GM23338 (cell line): ENCODE measurements around the gene UBA1. TPM values are rescaled to one million over a fixed set of nuclear protein-coding genes. Genes with fewer than 3 reads are reported as not detected.

ENCODE experiments used
- ATAC-seq: fragments of 200-7000 bp; cut with Tn5 transposase; 3 replicates; pipeline ENCODE4 v1.9.1; 2020
- DNase-seq: peaks from one replicate; pipeline ENCODE4 v3.0.0-alpha.2; 2015; ENCODE audit warnings: low spot score
- H2AFZ ChIP-seq: fragments of 200-600 bp; sonication (generic); 2 replicates; pipeline ENCODE4 v1.8.0; 2016; ENCODE audit warnings: antibody characterized with exemption, mild to moderate bottlenecking, moderate library complexity
- H3F3A ChIP-seq: fragments of 200-600 bp; sonication (generic); replicated peaks from 2 replicates; pipeline ENCODE4 v1.8.0; 2017; ENCODE audit warnings: antibody characterized with exemption, mixed run types, low read depth
- H3K27ac ChIP-seq: fragments of 200-600 bp; sonication (generic); 2 replicates; pipeline ENCODE4 v1.6.1; 2016; ENCODE audit warnings: low read depth
- H3K27me3 ChIP-seq: fragments of 200-600 bp; sonication (generic); 2 replicates; pipeline ENCODE4 v1.8.0; 2016; ENCODE audit warnings: mild to moderate bottlenecking, mixed run types, moderate library complexity; ENCODE audit not compliant: insufficient read depth
- H3K36me3 ChIP-seq: fragments of 200-600 bp; sonication (generic); 2 replicates; pipeline ENCODE4 v1.8.0; 2016; ENCODE audit warnings: mild to moderate bottlenecking; ENCODE audit not compliant: insufficient read depth
- H3K4me1 ChIP-seq: fragments of 200-600 bp; sonication (generic); 2 replicates; pipeline ENCODE4 v1.8.0; 2016; ENCODE audit warnings: mild to moderate bottlenecking, moderate library complexity; ENCODE audit not compliant: insufficient read depth
- H3K4me2 ChIP-seq: fragments of 200-600 bp; sonication (generic); 2 replicates; pipeline ENCODE4 v1.7.1; 2017; ENCODE audit warnings: mixed run types
- H3K4me3 ChIP-seq: fragments of 200-600 bp; sonication (generic); 2 replicates; pipeline ENCODE4 v1.6.1; 2016; ENCODE audit warnings: mixed run types
- H3K79me2 ChIP-seq: fragments of 200-600 bp; sonication (generic); replicated peaks from 2 replicates; pipeline ENCODE4 v1.8.0; 2017; ENCODE audit warnings: mild to moderate bottlenecking; ENCODE audit not compliant: insufficient read depth
- H3K9me2 ChIP-seq: fragments of 200-600 bp; sonication (generic); 2 replicates; pipeline ENCODE4 v1.8.0; 2017; ENCODE audit not compliant: insufficient read depth
- H4K20me1 ChIP-seq: fragments of 200-600 bp; sonication (generic); replicated peaks from 2 replicates; pipeline ENCODE4 v1.8.0; 2017; ENCODE audit warnings: mild to moderate bottlenecking; ENCODE audit not compliant: insufficient read depth
- H3K27ac Mint-ChIP-seq: 2 replicates; pipeline ENCODE4 v1.8.0; 2020; ENCODE audit warnings: inconsistent platforms, mild to moderate bottlenecking, moderate library complexity, mixed read lengths
- H3K27me3 Mint-ChIP-seq: 3 replicates; pipeline ENCODE4 v1.8.0; 2022; ENCODE audit warnings: low read depth, mild to moderate bottlenecking, moderate library complexity, mixed read lengths, inconsistent platforms; ENCODE audit not compliant: insufficient read depth, poor library complexity
- H3K36me3 Mint-ChIP-seq: 3 replicates; pipeline ENCODE4 v1.8.0; 2021; ENCODE audit warnings: low read depth, mild to moderate bottlenecking, inconsistent platforms, moderate library complexity, mixed read lengths
- H3K4me1 Mint-ChIP-seq: 3 replicates; pipeline ENCODE4 v1.8.0; 2020; ENCODE audit warnings: mild to moderate bottlenecking, inconsistent platforms, mixed read lengths
- H3K4me3 Mint-ChIP-seq: 3 replicates; pipeline ENCODE4 v1.8.0; 2021; ENCODE audit warnings: moderate library complexity, mild to moderate bottlenecking, inconsistent platforms, mixed read lengths
- H3K9me3 Mint-ChIP-seq: 3 replicates; pipeline ENCODE4 v1.8.0; 2020; ENCODE audit warnings: moderate library complexity, mild to moderate bottlenecking, inconsistent platforms, mixed read lengths
- EZH2 ChIP-seq: fragments of 200-600 bp; sonication (generic); IDR thresholded peaks from one replicate; pipeline ENCODE4 v1.8.0; 2017; ENCODE audit warnings: antibody characterized with exemption, mild to moderate bottlenecking, low read depth; ENCODE audit not compliant: unreplicated experiment
- EZH2phosphoT487 ChIP-seq: fragments of 200-600 bp; sonication (generic); IDR thresholded peaks from one replicate; pipeline ENCODE4 v1.8.1; 2018; ENCODE audit warnings: antibody characterized with exemption; ENCODE audit not compliant: unreplicated experiment
- JUNB ChIP-seq: IDR thresholded peaks from one replicate; pipeline ENCODE4 v1.6.1; 2016; ENCODE audit warnings: antibody characterized with exemption; ENCODE audit not compliant: unreplicated experiment
- POLR2AphosphoS5 ChIP-seq: IDR thresholded peaks from 2 replicates; pipeline ENCODE4 v1.6.1; 2016; ENCODE audit warnings: antibody characterized with exemption, low read depth
- ZNF331 ChIP-seq: fragments of 250-450 bp; sonication (Bioruptor Pico); IDR thresholded peaks from 2 replicates; pipeline ENCODE4 v1.5.0; 2020; ENCODE audit warnings: low read depth, mild to moderate bottlenecking, moderate library complexity
- polyA plus RNA-seq: library from polyadenylated mRNA; unstranded; fragments of >200 nt; fragmentation: Nextera tagmentation; extraction: Ambion mirVana; gene quantifications from 2 replicates; pipeline ENCODE4 v1.2.1, GENCODE V29; 2016
- total RNA-seq: library from RNA; depleted of rRNA; stranded (reverse); fragments of >200 nt; shearing (Covaris generic); gene quantifications from 2 replicates; pipeline ENCODE4 v1.2.3, GENCODE V29; 2014
- TF ChIP-seq, protein P1 (sequence below): IDR thresholded peaks from one replicate; pipeline ENCODE4 v1.6.1; 2018; ENCODE audit warnings: antibody characterized with exemption; ENCODE audit not compliant: unreplicated experiment
- TF ChIP-seq, protein P2 (sequence below), 2 experiments: fragments of 200-600 bp in 1 of 2; sonication (generic) in 1 of 2; conservative IDR thresholded peaks; 2 replicates each; pipeline versions ENCODE4 v1.5.1 to v1.6.1; 2016 to 2017; ENCODE audit warnings: antibody characterized with exemption in 2 of 2, low read depth in 2 of 2, mild to moderate bottlenecking in 2 of 2, moderate library complexity in 1 of 2

The UBA1 gene
- total and polyA plus RNA-seq, 2 experiments from 2014 or later = 104 to 377 TPM

DNA sequence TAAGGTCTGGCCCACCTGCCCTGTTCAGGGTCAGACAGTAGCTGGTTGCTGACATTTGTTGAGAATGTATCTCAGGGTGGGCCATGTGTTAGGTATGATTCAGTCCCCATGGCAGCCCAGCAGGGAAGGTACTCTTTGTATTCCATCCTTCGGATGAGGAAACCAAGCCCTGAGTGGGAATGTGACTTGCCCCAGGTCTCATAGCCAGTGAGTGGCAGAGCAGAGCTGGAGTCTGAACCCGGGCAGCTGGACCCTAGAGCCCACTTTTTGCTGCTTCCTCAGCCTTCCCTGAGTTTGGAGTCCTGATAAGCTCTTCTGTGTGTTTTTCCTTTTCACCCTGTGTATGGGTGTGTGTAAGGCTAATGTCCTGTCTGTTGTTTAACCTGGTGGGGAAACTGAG, 21.6 kb upstream of the UBA1 start (continued):
- TF ChIP-seq, protein P1, sequence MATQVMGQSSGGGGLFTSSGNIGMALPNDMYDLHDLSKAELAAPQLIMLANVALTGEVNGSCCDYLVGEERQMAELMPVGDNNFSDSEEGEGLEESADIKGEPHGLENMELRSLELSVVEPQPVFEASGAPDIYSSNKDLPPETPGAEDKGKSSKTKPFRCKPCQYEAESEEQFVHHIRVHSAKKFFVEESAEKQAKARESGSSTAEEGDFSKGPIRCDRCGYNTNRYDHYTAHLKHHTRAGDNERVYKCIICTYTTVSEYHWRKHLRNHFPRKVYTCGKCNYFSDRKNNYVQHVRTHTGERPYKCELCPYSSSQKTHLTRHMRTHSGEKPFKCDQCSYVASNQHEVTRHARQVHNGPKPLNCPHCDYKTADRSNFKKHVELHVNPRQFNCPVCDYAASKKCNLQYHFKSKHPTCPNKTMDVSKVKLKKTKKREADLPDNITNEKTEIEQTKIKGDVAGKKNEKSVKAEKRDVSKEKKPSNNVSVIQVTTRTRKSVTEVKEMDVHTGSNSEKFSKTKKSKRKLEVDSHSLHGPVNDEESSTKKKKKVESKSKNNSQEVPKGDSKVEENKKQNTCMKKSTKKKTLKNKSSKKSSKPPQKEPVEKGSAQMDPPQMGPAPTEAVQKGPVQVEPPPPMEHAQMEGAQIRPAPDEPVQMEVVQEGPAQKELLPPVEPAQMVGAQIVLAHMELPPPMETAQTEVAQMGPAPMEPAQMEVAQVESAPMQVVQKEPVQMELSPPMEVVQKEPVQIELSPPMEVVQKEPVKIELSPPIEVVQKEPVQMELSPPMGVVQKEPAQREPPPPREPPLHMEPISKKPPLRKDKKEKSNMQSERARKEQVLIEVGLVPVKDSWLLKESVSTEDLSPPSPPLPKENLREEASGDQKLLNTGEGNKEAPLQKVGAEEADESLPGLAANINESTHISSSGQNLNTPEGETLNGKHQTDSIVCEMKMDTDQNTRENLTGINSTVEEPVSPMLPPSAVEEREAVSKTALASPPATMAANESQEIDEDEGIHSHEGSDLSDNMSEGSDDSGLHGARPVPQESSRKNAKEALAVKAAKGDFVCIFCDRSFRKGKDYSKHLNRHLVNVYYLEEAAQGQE = no peak
- TF ChIP-seq ZNF331 (CRISPR knock-in tag) = no peak
- no peak for TF ChIP-seq JUNB
- TF ChIP-seq, protein P2, sequence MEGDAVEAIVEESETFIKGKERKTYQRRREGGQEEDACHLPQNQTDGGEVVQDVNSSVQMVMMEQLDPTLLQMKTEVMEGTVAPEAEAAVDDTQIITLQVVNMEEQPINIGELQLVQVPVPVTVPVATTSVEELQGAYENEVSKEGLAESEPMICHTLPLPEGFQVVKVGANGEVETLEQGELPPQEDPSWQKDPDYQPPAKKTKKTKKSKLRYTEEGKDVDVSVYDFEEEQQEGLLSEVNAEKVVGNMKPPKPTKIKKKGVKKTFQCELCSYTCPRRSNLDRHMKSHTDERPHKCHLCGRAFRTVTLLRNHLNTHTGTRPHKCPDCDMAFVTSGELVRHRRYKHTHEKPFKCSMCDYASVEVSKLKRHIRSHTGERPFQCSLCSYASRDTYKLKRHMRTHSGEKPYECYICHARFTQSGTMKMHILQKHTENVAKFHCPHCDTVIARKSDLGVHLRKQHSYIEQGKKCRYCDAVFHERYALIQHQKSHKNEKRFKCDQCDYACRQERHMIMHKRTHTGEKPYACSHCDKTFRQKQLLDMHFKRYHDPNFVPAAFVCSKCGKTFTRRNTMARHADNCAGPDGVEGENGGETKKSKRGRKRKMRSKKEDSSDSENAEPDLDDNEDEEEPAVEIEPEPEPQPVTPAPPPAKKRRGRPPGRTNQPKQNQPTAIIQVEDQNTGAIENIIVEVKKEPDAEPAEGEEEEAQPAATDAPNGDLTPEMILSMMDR (conservative IDR thresholded peaks at IDR 0.05; ENCODE audit: low read depth in 2 of 2) = no peak
- no peak for TF ChIP-seq EZH2phosphoT487
- no peak for TF ChIP-seq EZH2

DNA sequence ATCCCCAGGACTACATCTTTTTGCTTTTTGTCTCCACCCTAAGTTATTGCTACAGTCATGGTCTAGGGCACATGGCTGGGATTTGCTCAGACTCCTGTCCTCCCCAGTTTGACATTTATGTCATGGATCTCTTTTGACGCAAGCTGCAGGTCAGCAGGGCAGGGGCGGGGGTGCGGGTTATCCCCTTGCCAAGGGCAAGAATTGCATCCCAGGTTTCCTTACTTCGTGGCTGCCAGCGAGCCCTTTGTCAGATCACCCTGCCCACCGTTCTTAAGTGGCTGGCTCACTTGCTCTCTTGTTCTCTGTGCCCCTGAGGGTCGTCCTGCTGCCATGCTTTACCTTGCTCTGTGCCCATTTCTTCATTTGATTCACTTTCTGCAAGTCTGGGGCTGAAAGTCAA, 21.1 kb upstream of the UBA1 start:
- Histone ChIP-seq H4K20me1 (no peaks in the 10 kb centered on the region), H3K27ac (no peak overlapping the region), H3K9me2 (no peaks in the 10 kb centered on the region), H3F3A (no peaks in the 10 kb centered on the region), H3K27me3 (no peaks in the 10 kb centered on the region), H3K4me2 (no peak overlapping the region), H3K79me2 (peaks cover 3% of the 10 kb centered on the region; the same call in 1 of the 2 replicates), H3K4me3 (no peak overlapping the region), H3K36me3 (0 out of 2 replicates have a peak, but pooled peaks cover 3% of the 10 kb centered on the region), H2AFZ (no peak overlapping the region), H3K4me1 (no peaks in the 10 kb centered on the region)
- Mint-ChIP-seq H3K9me3 (no peaks in the 10 kb centered on the region; the same call in 2 of the 3 replicates), H3K4me1 (no peaks in the 10 kb centered on the region; the same call in 2 of the 3 replicates), H3K27ac (no peak overlapping the region), H3K4me3 (no peak overlapping the region), H3K36me3 (peaks cover 34% of the 10 kb centered on the region), H3K27me3 (peaks cover 5% of the 10 kb centered on the region)
- TF ChIP-seq POLR2AphosphoS5 = no peak
- ATAC-seq (no peak), DNase-seq (no peak)
